SU-DHL-6 (cell line): Measurements from ENCODE around the gene DEDD2.

ENCODE experiments used
- CTCF ChIP-seq: fragments of 200-600 bp; sonication (generic); IDR thresholded peaks from one replicate; pipeline ENCODE4 v1.5.1; 2017; ENCODE audit warnings: antibody characterized with exemption, mild to moderate bottlenecking, low read length, moderate library complexity; ENCODE audit not compliant: insufficient read depth, poor library complexity, severe bottlenecking
- EZH2phosphoT487 ChIP-seq: fragments of 200-600 bp; sonication (generic), shearing (Covaris generic); conservative IDR thresholded peaks from 2 replicates; pipeline ENCODE4 v1.6.1; 2018; ENCODE audit warnings: mild to moderate bottlenecking, antibody characterized with exemption, low read length, moderate library complexity, mixed read lengths

DNA sequence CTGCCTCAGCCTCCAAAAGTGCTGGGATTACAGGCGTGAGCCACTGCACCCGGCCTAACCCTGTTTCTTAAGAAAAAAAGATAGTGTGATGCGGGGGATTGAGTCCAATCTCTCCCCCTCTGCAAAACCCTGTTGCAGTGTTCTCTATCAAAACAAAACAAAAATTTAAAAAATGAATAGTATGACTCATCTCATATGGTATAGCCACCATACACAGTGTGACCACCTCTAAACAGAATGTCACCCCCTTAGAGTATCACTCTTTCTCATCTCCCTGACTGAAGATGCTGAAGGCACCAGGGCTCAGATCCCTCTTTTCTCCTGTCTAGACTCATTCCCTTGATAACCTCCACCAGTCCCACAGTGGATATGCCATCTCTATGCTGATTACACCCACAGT lies 44.3 kb upstream of the DEDD2 start:
- TF ChIP-seq CTCF (no peak), EZH2phosphoT487 (no peak)
